Measurements from ENCODE around the gene LITAF.

- TF ChIP-seq CTCF (conservative IDR thresholded peaks at IDR 0.05; ENCODE audit: low read length): no peak
- TF ChIP-seq EZH2phosphoT487 (IDR thresholded peaks at IDR 0.05; ENCODE audit: borderline replicate concordance): no peak
Observed at GRCh38 chr16:11601425-11601824, 14.7 kb upstream of the LITAF start.

All from Loucy (cell line).